ENCODE results near the gene ARHGAP22.

- TF ChIP-seq CTCF (IDR thresholded peaks at IDR 0.05), result no peak
- no peak for TF ChIP-seq POLR2A (IDR thresholded peaks at IDR 0.05)
- no peak for TF ChIP-seq POLR2AphosphoS5 (IDR thresholded peaks at IDR 0.05; ENCODE audit: insufficient read depth in 1 of 2, low read depth in 1 of 2)
These were observed 85.2 kb downstream of the ARHGAP22 start for GRCh38 chr10:48519481-48520183.

Data from vagina (tissue), 2 donors.